HepG2 (cell line): Measurements from ENCODE around the gene ILKAP. TPM values are rescaled to one million over a fixed set of nuclear protein-coding genes. Genes with fewer than 3 reads are reported as not detected.

Source experiments
- BHLHE40 ChIP-seq: IDR thresholded peaks from 2 replicates; pipeline ENCODE4 v1.6.1; 2011; ENCODE audit warnings: low read length, improper control_type of control experiment
- BORCS8-MEF2B ChIP-seq: sonication (generic); formaldehyde crosslinking; IDR thresholded peaks from 2 replicates; pipeline ENCODE4 v1.8.0; 2022; ENCODE audit warnings: mild to moderate bottlenecking, missing genetic modification reagents
- DMAP1 ChIP-seq: IDR thresholded peaks from 2 replicates; pipeline ENCODE4 v1.6.1; 2016
- HES4 ChIP-seq: sonication (generic); formaldehyde crosslinking; IDR thresholded peaks from 2 replicates; pipeline ENCODE4 v1.9.0; 2021; ENCODE audit warnings: mild to moderate bottlenecking, missing genetic modification reagents, borderline replicate concordance
- HNRNPK ChIP-seq: fragments of 200-400 bp; formaldehyde crosslinking; IDR thresholded peaks from 2 replicates; pipeline ENCODE4 v1.6.1; 2018; ENCODE audit warnings: low read length, low read depth, moderate library complexity, mild to moderate bottlenecking; ENCODE audit not compliant: poor library complexity, severe bottlenecking
- PAF1 ChIP-seq: IDR thresholded peaks from 2 replicates; pipeline ENCODE4 v1.6.1; 2016; ENCODE audit warnings: missing genetic modification reagents, missing compliant biosample characterization
- PAWR ChIP-seq: sonication (generic); formaldehyde crosslinking; IDR thresholded peaks from 2 replicates; pipeline ENCODE4 v1.4.0; 2020; ENCODE audit warnings: missing genetic modification reagents, mild to moderate bottlenecking, borderline replicate concordance
- POGZ ChIP-seq: sonication (generic); formaldehyde crosslinking; IDR thresholded peaks from 2 replicates; pipeline ENCODE4 v1.4.0; 2020; ENCODE audit warnings: mild to moderate bottlenecking, missing genetic modification reagents
- RBAK ChIP-seq: sonication (generic); formaldehyde crosslinking; IDR thresholded peaks from 2 replicates; pipeline ENCODE4 v1.5.1; 2020; ENCODE audit warnings: mild to moderate bottlenecking, missing genetic modification reagents
- RBM39 ChIP-seq: fragments of 200-400 bp; formaldehyde crosslinking; IDR thresholded peaks from one replicate; pipeline ENCODE4 v1.6.1; 2018; ENCODE audit warnings: antibody characterized with exemption, mild to moderate bottlenecking, low read depth, low read length; ENCODE audit not compliant: poor library complexity, severe bottlenecking
- THYN1 ChIP-seq: sonication (generic); formaldehyde crosslinking; IDR thresholded peaks from 2 replicates; pipeline ENCODE4 v1.8.1; 2023; ENCODE audit warnings: low read depth, mild to moderate bottlenecking, moderate library complexity, missing genetic modification reagents, borderline replicate concordance
- YEATS2 ChIP-seq: sonication (generic); formaldehyde crosslinking; IDR thresholded peaks from 2 replicates; pipeline ENCODE4 v1.4.0; 2020; ENCODE audit warnings: missing genetic modification reagents, borderline replicate concordance
- YY1 ChIP-seq: IDR thresholded peaks from 2 replicates; pipeline ENCODE4 v1.6.1; 2011; ENCODE audit warnings: low read length, low read depth, moderate library complexity, mild to moderate bottlenecking; ENCODE audit not compliant: insufficient read depth, insufficient replicate concordance
- ZFY ChIP-seq: sonication (generic); formaldehyde crosslinking; IDR thresholded peaks from 2 replicates; pipeline ENCODE4 v1.4.0; 2020; ENCODE audit warnings: missing genetic modification reagents
- ZNF513 ChIP-seq: sonication (generic); formaldehyde crosslinking; conservative IDR thresholded peaks from 2 replicates; pipeline ENCODE4 v1.5.0; 2020; ENCODE audit warnings: missing genetic modification reagents
- ZNF687 ChIP-seq: sonication (generic); formaldehyde crosslinking; IDR thresholded peaks from 2 replicates; pipeline ENCODE4 v1.5.1; 2020; ENCODE audit warnings: mild to moderate bottlenecking, missing genetic modification reagents, moderate library complexity
- polyA plus RNA-seq, 8 experiments: library from polyadenylated mRNA; depleted of rRNA in 3 of 8; stranded (reverse) in 7 of 8; unstranded in 1 of 8; fragments of >200 nt; fragmentation: Illumina TruSeq in 4 of 8; extraction: Trizol in 4 of 8; gene quantifications; 2 replicates each; pipeline versions ENCODE4 v1.2.1 to v1.2.3, GENCODE V29; 2011 to 2016; ENCODE audit warnings: low read depth in 4 of 8, missing spikeins in 1 of 8, mixed read lengths in 1 of 8; ENCODE audit not compliant: insufficient read depth in 1 of 8
- total RNA-seq, 5 experiments: library from RNA; depleted of rRNA; stranded (reverse); fragments of >200 nt; fragmentation: Illumina TruSeq; extraction: Trizol; gene quantifications; 2 replicates each; pipeline ENCODE4 v1.2.3, GENCODE V29; 2016; ENCODE audit warnings: low read depth in 1 of 5
- TF ChIP-seq, protein P1 (sequence below): sonication (generic); formaldehyde crosslinking; IDR thresholded peaks from 2 replicates; pipeline ENCODE4 v1.4.0; 2020; ENCODE audit warnings: mild to moderate bottlenecking, missing genetic modification reagents
- TF ChIP-seq, protein P2 (sequence below): sonication (generic); formaldehyde crosslinking; IDR thresholded peaks from 2 replicates; pipeline ENCODE4 v1.4.0; 2020; ENCODE audit warnings: missing genetic modification reagents

Gene ILKAP
- total and polyA plus RNA-seq, 2 of the 13 experiments (the other 11 are each of a cell fraction or from before 2014, with no cell fraction given), result 29.6 to 33.1 TPM

GRCh38 chr2:238242731-238243495, 39.4 kb upstream of the ILKAP start (continued):
- TF ChIP-seq ZNF513 (CRISPR knock-in tag) (no peak), YEATS2 (CRISPR knock-in tag) (peak; percentile 41; the same call in 1 of the 2 replicates), RBM39 (peak; percentile 40), ZFY (CRISPR knock-in tag) (peak; percentile 86), RBAK (CRISPR knock-in tag) (no peak), DMAP1 (CRISPR knock-in tag) (peak; percentile 62), BHLHE40 (no peak), ZNF687 (CRISPR knock-in tag) (peak; percentile 84), HNRNPK (no peak), YY1 (no peak), PAWR (CRISPR knock-in tag) (no peak), THYN1 (CRISPR knock-in tag) (no peak), PAF1 (no peak), POGZ (CRISPR knock-in tag) (no peak), HES4 (CRISPR knock-in tag) (no peak), BORCS8-MEF2B (CRISPR knock-in tag) (no peak)
- TF ChIP-seq, protein P1, sequence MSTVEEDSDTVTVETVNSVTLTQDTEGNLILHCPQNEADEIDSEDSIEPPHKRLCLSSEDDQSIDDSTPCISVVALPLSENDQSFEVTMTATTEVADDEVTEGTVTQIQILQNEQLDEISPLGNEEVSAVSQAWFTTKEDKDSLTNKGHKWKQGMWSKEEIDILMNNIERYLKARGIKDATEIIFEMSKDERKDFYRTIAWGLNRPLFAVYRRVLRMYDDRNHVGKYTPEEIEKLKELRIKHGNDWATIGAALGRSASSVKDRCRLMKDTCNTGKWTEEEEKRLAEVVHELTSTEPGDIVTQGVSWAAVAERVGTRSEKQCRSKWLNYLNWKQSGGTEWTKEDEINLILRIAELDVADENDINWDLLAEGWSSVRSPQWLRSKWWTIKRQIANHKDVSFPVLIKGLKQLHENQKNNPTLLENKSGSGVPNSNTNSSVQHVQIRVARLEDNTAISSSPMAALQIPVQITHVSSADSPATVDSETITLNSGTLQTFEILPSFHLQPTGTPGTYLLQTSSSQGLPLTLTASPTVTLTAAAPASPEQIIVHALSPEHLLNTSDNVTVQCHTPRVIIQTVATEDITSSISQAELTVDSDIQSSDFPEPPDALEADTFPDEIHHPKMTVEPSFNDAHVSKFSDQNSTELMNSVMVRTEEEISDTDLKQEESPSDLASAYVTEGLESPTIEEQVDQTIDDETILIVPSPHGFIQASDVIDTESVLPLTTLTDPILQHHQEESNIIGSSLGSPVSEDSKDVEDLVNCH, result no peak
- TF ChIP-seq, protein P2, sequence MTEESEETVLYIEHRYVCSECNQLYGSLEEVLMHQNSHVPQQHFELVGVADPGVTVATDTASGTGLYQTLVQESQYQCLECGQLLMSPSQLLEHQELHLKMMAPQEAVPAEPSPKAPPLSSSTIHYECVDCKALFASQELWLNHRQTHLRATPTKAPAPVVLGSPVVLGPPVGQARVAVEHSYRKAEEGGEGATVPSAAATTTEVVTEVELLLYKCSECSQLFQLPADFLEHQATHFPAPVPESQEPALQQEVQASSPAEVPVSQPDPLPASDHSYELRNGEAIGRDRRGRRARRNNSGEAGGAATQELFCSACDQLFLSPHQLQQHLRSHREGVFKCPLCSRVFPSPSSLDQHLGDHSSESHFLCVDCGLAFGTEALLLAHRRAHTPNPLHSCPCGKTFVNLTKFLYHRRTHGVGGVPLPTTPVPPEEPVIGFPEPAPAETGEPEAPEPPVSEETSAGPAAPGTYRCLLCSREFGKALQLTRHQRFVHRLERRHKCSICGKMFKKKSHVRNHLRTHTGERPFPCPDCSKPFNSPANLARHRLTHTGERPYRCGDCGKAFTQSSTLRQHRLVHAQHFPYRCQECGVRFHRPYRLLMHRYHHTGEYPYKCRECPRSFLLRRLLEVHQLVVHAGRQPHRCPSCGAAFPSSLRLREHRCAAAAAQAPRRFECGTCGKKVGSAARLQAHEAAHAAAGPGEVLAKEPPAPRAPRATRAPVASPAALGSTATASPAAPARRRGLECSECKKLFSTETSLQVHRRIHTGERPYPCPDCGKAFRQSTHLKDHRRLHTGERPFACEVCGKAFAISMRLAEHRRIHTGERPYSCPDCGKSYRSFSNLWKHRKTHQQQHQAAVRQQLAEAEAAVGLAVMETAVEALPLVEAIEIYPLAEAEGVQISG (CRISPR knock-in tag), result 0 out of 2 replicates have a peak, but pooled peaks have one; percentile 22
